ENCODE data around the gene IQCH.

- no peak for TF ChIP-seq CTCF (conservative IDR thresholded peaks at IDR 0.05; ENCODE audit: low read depth, low read length)
- TF ChIP-seq POLR2A (IDR thresholded peaks at IDR 0.05; ENCODE audit: low read depth, low read length) = no peak
- TF ChIP-seq USF2 (IDR thresholded peaks at IDR 0.05; ENCODE audit: low read depth, low read length) = no peak
- no peak for TF ChIP-seq MXI1 (IDR thresholded peaks at IDR 0.05; ENCODE audit: borderline replicate concordance, low read depth, low read length)
- no peak for TF ChIP-seq MAZ (IDR thresholded peaks at IDR 0.05; ENCODE audit: borderline replicate concordance, low read depth, low read length)
- TF ChIP-seq SMC3 (IDR thresholded peaks at IDR 0.05; ENCODE audit: low read depth, low read length) = no peak
- no peak for TF ChIP-seq ELK1 (IDR thresholded peaks at IDR 0.05; ENCODE audit: borderline replicate concordance, low read depth, low read length)
- TF ChIP-seq MAFK (IDR thresholded peaks at IDR 0.05; ENCODE audit: low read depth, low read length) = peak; percentile 51; the same call in 1 of the 2 replicates
- TF ChIP-seq CHD1 (IDR thresholded peaks at IDR 0.05; ENCODE audit: low read depth, low read length) = no peak
- TF ChIP-seq NFE2L2 (IDR thresholded peaks at IDR 0.05; ENCODE audit: low read depth, low read length) = no peak
- no peak for TF ChIP-seq FOS (IDR thresholded peaks at IDR 0.05; ENCODE audit: low read depth, low read length)
- TF ChIP-seq RCOR1 (IDR thresholded peaks at IDR 0.05; ENCODE audit: insufficient replicate concordance, low read length) = no peak
- TF ChIP-seq RFX5 (IDR thresholded peaks at IDR 0.05; ENCODE audit: low read depth, low read length) = no peak
These were observed 4.8 kb upstream of the IQCH start for GRCh38 chr15:67249830-67250229.
